IPS-20b (cell line): Measurements from ENCODE around the gene ROBO4.
A peak's percentile ranks its signal among the peaks of the same experiment; 100 is the strongest.

ENCODE experiments used
- H3K27ac ChIP-seq: one replicate; pipeline ENCODE4 v1.5.1; 2013; ENCODE audit warnings: low read length
- H3K27me3 ChIP-seq: 2 replicates; pipeline ENCODE4 v1.6.1; 2013; ENCODE audit warnings: mild to moderate bottlenecking, low read length, inconsistent platforms; ENCODE audit not compliant: insufficient read depth
- H3K36me3 ChIP-seq: 2 replicates; pipeline ENCODE4 v1.6.1; 2013; ENCODE audit warnings: low read depth, mild to moderate bottlenecking, inconsistent platforms, low read length, moderate library complexity; ENCODE audit not compliant: insufficient read depth
- H3K4me1 ChIP-seq: 2 replicates; pipeline ENCODE4 v1.6.1; 2013; ENCODE audit warnings: mild to moderate bottlenecking, control low read depth, inconsistent platforms, low read length, moderate library complexity; ENCODE audit not compliant: insufficient read depth
- H3K4me3 ChIP-seq: 2 replicates; pipeline ENCODE4 v1.5.1; 2013; ENCODE audit warnings: mild to moderate bottlenecking, low read length, inconsistent platforms
- H3K9ac ChIP-seq: 2 replicates; pipeline ENCODE4 v1.6.1; 2013; ENCODE audit warnings: low read depth, mild to moderate bottlenecking, inconsistent platforms, low read length, moderate library complexity
- H3K9me3 ChIP-seq: 2 replicates; pipeline ENCODE4 v1.6.1; 2013; ENCODE audit warnings: mild to moderate bottlenecking, low read depth, low read length, inconsistent platforms; ENCODE audit not compliant: insufficient read depth

The ROBO4 gene

DNA sequence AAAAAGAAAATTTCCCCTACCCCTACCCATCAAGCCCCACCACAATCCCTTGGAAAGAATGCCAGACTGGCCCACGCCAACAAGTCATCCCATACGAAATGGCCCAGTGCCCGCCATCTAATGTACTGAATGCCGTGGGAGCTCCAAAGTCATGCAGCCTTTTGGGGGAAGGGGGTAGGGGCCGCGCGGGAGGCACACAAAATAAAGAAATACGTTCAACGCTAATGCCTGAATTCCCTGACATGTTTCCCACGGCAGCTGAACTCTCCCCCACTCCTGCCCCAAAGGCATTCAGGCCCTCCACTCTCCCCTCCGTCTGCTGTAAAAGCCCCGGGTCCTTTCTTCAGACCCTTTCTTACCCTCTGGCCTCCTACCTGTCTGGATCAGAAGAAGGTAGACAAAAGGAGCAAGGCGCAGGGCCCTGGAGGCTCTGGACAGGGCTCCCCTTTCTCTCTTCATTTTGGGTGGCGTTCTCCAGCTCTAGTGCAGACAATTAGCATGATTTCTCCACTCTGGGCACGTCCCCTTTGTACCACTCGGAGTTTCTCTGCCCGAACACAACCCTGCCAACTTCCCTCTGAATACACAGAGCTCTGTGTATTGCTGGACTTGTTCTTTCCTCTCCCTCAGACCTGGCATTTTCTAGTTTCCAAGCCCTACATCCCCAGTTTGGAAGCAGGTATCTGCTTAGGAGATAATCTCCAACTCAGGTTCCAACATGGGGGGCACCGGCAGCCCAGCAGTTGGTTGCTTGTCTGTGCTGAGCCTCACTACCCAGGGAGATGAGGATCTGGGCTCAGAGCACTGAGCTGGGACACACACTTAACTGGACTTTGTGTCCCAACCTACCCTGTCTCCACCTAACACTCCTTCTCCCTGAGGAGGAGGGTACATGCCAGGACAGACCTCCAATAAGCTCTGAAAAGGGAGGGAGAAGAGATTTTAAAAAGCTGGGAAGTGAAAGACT lies 38.2 kb upstream of the ROBO4 start, which contains the start of gene HEPACAM:
Gene HEPACAM, minus strand, starts transcription at position 500 of the 967 bp plus-strand sequence. Its CDS starts 41 bp downstream, at position 459.
- Histone ChIP-seq H3K9ac (no peak within 1 kb of the TSS), H3K27ac (no peak within 1 kb of the TSS), H3K9me3 (no peaks in the 10 kb centered on the region), H3K27me3 (peaks cover 14% of the 10 kb centered on the region; the same call in 1 of the 2 replicates), H3K4me3 (no peak within 1 kb of the TSS), H3K4me1 (no peaks in the 10 kb centered on the region), H3K36me3 (no peaks in the 10 kb centered on the region)

DNA sequence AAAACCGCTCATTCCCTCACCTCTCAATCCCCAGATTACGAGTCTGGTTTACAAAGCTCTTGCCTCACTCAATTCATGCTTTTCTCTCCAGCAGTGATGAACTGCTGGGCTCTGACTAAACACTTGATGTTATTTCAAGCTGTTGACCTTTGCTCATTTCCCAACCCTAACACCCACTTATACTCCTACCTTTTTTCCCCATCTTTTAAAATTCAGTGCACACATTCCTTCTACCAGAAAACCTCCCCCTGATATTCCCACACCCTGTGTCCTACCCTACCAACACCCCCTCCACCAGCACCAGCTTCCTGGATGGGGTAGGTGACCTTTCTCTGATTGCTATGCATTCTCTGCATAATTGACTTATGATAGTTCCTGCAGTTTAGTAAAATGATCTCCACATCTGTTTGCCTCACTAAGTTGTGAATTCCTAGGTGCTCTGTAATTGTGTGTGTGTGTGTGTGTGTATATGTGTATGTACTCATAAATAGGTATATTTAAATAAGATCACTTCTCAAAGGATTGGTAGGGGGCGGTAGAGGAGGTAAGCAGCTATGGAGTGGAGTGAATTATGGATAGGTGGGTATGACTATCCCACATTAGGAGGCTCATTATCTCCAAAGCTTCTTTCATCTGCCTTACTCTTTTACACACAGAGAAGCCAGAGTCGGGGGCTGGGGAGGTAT lies 37.3 kb upstream of the ROBO4 start:
- H3K9ac ChIP-seq, result no peak overlapping the region
- no peaks in the 10 kb centered on the region for H3K4me1 ChIP-seq
- no peaks in the 10 kb centered on the region for H3K9me3 ChIP-seq
- no peak overlapping the region for H3K27ac ChIP-seq
- H3K4me3 ChIP-seq, result no peak overlapping the region
- H3K27me3 ChIP-seq, result peaks cover 14% of the 10 kb centered on the region; the same call in 1 of the 2 replicates
- H3K36me3 ChIP-seq, result no peaks in the 10 kb centered on the region

DNA sequence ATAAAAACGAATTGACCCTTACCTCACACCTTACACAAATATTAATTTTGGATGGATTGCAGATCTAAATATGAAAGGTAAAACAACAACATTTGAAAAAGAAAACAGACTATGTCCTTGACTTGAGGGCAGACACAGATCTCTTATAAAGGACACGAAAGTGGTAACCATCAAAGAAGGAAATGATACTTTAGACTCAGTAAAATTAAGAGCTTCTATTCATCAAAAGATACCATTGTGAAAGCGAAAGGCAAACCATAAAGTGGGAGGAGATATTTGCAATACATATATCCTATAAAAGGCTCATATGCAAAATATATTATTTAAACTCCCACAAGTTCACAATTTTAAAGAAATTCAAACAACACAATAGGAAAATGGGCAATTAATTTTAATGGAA lies 33.1 kb upstream of the ROBO4 start:
- no peaks in the 10 kb centered on the region for H3K27me3 ChIP-seq
- no peaks in the 10 kb centered on the region for H3K36me3 ChIP-seq
- H3K27ac ChIP-seq, result no peak overlapping the region
- no peaks in the 10 kb centered on the region for H3K9me3 ChIP-seq
- no peak overlapping the region for H3K9ac ChIP-seq
- H3K4me1 ChIP-seq, result no peaks in the 10 kb centered on the region
- H3K4me3 ChIP-seq, result no peak overlapping the region

DNA sequence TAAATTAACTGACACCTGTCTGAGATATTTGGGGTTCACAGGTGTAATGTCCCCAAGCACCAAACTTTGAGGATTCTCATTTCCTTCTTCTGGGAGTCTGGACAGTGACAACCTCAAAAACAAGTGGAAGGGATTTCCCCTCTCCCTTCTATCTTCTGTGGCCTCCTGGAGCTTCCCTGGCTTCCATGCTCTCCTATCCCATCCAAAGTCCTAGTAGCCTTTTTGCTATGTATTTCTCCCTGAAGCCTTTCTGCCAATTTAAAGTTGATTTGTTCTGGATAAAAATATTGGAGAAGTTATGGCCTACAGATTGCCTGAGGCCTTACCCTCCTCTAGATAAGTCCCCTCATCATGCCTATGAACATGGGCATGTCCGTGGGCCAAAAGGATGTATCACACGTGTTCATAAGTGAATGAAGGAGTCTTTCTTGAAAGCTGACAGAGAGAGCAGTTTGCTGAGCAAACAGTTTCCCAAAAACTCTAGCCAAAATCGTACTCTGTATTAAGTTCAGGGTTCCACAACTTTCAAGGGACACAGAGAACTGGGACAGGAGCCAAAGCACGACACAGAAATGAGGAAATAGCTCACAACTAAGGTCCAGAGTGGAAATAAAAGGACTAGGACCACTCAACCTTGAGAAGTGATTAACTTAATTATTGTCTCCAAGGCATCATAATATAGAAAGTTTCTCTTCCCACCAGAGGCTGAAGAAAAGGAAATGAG lies 31.4 kb upstream of the ROBO4 start:
- Histone ChIP-seq H3K4me3 (no peak overlapping the region), H3K9me3 (no peaks in the 10 kb centered on the region), H3K36me3 (no peaks in the 10 kb centered on the region), H3K4me1 (no peaks in the 10 kb centered on the region), H3K9ac (no peak overlapping the region), H3K27me3 (peaks cover 15% of the 10 kb centered on the region), H3K27ac (no peak overlapping the region)

DNA sequence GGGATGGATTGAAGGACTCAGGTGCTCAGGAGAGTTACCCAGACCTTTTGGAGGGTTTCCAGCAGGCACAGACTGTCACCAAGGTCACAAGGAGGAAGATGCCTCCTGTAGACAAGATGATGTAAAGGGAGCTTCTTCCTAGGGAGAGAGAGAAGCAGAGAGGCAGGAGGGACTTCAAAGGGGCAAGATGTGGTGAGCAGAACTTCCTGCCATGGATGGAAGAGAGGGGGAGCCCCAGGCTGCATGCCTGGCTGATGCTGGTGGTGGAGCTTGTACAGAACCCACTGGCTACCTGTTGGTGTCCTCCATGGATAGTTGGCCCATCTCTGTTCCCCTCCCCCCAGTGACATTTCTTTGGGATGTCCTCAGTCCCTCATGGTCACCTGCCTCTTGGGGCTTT lies 25.6 kb upstream of the ROBO4 start:
- Histone ChIP-seq H3K9me3 (no peaks in the 10 kb centered on the region), H3K27ac (no peak overlapping the region), H3K36me3 (no peaks in the 10 kb centered on the region), H3K4me3 (no peak overlapping the region), H3K9ac (no peak overlapping the region), H3K4me1 (no peaks in the 10 kb centered on the region), H3K27me3 (peaks cover 73% of the 10 kb centered on the region)

DNA sequence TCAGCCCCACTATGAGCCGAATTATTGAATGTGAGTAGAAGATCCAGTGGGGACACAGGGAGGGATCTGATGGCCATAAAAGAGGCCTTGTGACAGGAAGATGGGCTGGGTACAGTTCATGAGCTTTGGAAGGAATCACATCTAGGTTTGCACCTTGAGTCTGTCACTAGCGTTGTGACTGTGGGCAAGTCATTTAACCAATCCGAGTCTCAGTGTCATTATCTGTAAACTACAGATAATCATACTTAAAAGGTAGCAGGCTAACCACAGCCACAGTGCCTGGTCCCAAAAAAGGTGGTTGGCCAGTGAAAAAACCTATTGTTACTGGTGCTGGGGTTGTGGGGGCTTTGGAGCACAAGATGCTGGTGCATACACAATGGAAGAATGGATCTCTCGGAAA lies 25.2 kb upstream of the ROBO4 start:
- H3K9me3 ChIP-seq, result no peaks in the 10 kb centered on the region
- H3K4me3 ChIP-seq, result no peak overlapping the region
- no peak overlapping the region for H3K9ac ChIP-seq
- H3K4me1 ChIP-seq, result no peaks in the 10 kb centered on the region
- no peaks in the 10 kb centered on the region for H3K36me3 ChIP-seq
- no peak overlapping the region for H3K27ac ChIP-seq
- H3K27me3 ChIP-seq, result peaks cover 77% of the 10 kb centered on the region

DNA sequence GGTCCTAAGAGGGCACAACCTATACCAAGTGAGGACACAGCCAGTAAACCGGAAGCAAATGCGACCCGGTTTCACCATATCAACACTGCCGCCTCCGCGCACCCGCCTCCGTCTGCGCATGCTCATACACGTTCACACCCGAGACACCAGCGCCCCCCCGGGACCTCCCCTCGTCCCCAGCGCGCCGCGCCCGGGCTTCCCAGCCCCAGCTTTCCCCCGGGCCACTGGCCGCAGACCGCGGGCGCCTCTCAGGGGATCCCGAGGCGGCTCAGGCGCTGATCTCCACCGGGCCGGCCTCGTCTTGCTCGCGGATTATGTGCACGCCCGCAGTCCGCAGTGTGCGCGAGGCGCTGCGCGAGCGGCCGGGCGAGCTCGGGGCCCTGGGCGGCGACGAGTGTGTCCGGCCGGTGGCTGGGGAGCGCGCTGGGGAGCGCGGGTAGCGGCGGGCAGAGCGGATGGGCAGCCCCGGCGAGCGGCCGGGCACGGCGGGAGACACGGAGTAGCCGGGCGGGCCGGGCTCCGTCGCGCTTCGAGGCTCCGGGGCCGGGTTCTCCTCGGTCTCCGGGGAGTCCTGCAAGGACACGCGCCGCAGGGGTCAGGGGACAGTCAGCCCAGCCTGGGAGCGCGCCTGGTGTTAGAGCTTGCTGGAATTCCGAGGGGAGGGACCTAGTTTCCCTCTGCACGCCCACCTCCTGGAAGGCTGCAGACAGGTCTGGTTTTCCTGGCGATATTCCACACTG lies 23.4 kb upstream of the ROBO4 start:
- Histone ChIP-seq H3K27me3 (peaks cover 86% of the 10 kb centered on the region), H3K4me3 (peak overlapping the region; percentile 45; the same call in 1 of the 2 replicates), H3K9me3 (no peaks in the 10 kb centered on the region), H3K9ac (no peak overlapping the region), H3K27ac (no peak overlapping the region), H3K36me3 (no peaks in the 10 kb centered on the region), H3K4me1 (no peaks in the 10 kb centered on the region)

DNA sequence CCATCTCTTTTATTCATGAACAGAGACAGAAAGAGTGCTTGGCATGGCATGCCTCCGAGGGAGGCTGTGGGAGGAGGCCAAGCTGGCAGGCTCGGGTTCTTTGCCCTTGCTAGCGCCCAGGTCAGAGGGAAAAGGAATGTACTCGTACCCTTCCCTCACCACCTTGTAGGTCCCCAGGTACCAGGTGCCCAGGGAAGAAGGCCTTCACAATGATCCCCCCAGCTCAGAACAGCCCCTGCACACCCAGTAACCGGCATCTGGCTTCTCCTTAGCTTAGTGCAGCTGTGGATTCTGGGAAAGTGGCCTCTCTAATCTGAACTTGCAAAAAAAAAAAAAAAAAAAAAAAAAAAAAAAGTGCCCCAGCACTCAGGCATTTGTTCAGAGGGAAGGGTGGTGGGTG lies 22.7 kb upstream of the ROBO4 start:
- H3K27me3 ChIP-seq, result peaks cover 83% of the 10 kb centered on the region
- peak overlapping the region; percentile 45; the same call in 1 of the 2 replicates for H3K4me3 ChIP-seq
- no peaks in the 10 kb centered on the region for H3K4me1 ChIP-seq
- no peaks in the 10 kb centered on the region for H3K9me3 ChIP-seq
- H3K9ac ChIP-seq, result no peak overlapping the region
- no peak overlapping the region for H3K27ac ChIP-seq
- H3K36me3 ChIP-seq, result no peaks in the 10 kb centered on the region

DNA sequence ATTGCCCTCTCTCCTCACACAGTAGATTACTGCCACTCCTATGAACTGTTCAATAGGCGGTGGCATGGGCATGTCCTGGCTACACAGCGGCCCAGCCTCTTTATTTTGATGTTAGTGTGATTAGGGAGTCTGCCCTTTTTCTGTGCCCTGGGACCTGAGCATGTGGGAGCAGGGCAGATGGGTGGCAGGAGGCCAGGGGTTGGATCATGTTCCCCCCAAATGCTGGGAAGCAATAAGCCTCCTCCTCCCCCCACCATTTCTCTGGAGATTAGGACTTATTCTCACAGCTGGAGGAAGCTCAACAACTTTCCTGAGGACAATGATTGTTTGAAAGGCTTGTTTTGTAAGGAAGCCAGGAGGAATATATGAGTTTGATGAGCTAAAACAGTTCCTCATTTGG lies 22.2 kb upstream of the ROBO4 start:
- Histone ChIP-seq H3K4me1 (no peaks in the 10 kb centered on the region), H3K27me3 (peaks cover 79% of the 10 kb centered on the region)

DNA sequence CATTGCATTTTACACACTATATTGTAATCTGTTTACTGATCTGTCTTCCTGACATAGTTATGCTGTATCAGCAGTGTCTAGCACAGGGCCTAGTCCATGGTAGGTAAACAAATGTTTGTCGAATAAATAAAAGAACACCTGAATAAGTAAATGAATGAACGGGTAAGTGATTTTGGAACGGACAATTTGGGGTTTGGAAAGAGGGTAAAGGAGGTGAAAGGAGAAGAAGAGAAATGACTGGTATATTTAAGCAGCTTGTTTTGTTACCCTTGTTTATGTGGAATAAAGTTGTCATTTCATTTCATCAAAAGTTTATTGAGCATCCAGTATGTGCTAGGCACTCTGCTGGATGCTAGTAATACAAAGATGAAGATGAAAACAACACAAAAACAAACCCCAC lies 21.3 kb upstream of the ROBO4 start, which contains the start of gene HEPN1:
Gene HEPN1, plus strand, starts transcription at position 301 of the 400 bp plus-strand sequence.
- H3K4me1 ChIP-seq, result no peaks in the 10 kb centered on the region
- H3K4me3 ChIP-seq, result no peak within 1 kb of the TSS
- no peaks in the 10 kb centered on the region for H3K9me3 ChIP-seq
- no peak within 1 kb of the TSS for H3K9ac ChIP-seq
- no peak within 1 kb of the TSS for H3K27ac ChIP-seq
- H3K27me3 ChIP-seq, result peaks cover 69% of the 10 kb centered on the region
- H3K36me3 ChIP-seq, result no peaks in the 10 kb centered on the region

More for the DNA sequence above, 22.2 kb upstream of the ROBO4 start:
- H3K4me3 ChIP-seq, result no peak overlapping the region
- no peaks in the 10 kb centered on the region for H3K9me3 ChIP-seq
- H3K36me3 ChIP-seq, result no peaks in the 10 kb centered on the region
- no peak overlapping the region for H3K9ac ChIP-seq
- no peak overlapping the region for H3K27ac ChIP-seq

DNA sequence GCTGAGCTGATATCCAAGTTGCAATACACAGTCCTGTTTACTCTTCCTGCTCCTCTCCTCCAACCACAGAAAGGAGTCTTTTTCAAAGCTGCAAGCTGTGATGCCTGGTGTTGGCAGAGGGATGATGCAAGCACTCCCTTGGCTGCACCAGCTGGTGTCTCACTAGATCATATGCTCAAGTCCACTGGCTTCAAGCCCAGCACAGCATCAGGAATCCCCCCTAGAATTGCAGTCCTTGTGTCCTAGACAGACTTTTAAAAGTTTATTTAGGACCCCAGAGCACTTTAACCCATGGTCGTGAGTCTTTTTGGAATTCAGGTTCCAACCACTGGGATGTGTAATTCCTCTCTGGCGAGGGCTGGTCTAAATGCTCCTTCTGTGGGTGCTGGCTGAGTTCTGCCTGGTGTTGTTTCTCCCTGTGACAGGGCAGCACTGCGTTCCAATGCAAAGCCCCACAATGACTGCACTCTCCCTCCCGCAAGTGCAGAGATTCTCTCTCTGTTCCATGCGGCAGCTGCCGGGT lies 19.5 kb upstream of the ROBO4 start:
- Histone ChIP-seq H3K4me1 (no peaks in the 10 kb centered on the region), H3K9ac (no peak overlapping the region), H3K4me3 (no peak overlapping the region), H3K27me3 (peaks cover 51% of the 10 kb centered on the region), H3K27ac (no peak overlapping the region), H3K36me3 (no peaks in the 10 kb centered on the region), H3K9me3 (no peaks in the 10 kb centered on the region)
